Measurements from ENCODE around the gene OR10A5. TPM values are rescaled to one million over a fixed set of nuclear protein-coding genes. Genes with fewer than 3 reads are reported as not detected.

OR10A5 gene
- total and polyA plus RNA-seq, 9 of the 15 experiments (the other 6 are each of a cell fraction or from before 2014, with no cell fraction given): 0.14 TPM; not detected in 8

DNA sequence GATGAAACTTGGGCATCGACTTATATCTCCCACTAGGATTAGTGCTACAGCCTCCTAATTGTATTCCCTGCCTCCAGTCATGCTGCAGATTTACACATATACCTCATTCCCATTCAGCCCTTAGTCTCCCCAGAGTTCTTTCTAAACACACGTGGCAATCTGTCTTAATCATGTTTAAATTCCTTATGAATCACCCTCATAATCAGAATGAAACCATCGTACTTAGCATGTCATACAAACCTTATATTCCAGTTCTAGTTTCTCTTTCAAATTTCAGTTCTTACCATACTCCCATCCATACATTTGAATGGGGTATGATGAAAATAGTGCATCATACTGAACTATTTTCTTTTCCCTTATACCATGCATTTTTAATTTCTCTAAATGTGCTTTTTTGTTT is 11.4 kb downstream of the OR10A5 start:
- no peak for ATAC-seq
- H3K9ac ChIP-seq (ENCODE audit: insufficient read depth in 1 of 2, low read depth in 2 of 2, low read length in 2 of 2): no peak overlapping the region
- H3K4me3 ChIP-seq: no peak overlapping the region
- no peak for DNase-seq (ENCODE audit: extremely low read depth in 1 of 4, low spot score in 3 of 4)
- H2AFZ ChIP-seq (ENCODE audit: low read depth, low read length): no peak overlapping the region
- H3K79me2 ChIP-seq (ENCODE audit: control insufficient read depth, insufficient read depth, low read length): no peaks in the 10 kb centered on the region
- H3K4me1 ChIP-seq (replicated peaks in 1 of 2; ENCODE audit: control insufficient read depth in 2 of 2, insufficient read depth in 2 of 2, low read length in 2 of 2): no peaks in the 10 kb centered on the region
- intact Hi-C loops (cut with micrococcal nuclease): no loop called here
- no peaks in the 10 kb centered on the region for H3K9me1 ChIP-seq (ENCODE audit: control insufficient read depth, insufficient read depth, low read length)
- no peaks in the 10 kb centered on the region for H4K20me1 ChIP-seq (replicated peaks; ENCODE audit: control insufficient read depth, insufficient read depth, low read length)
- ChIA-PET POLR2A (interaction anchor here (1.2 kb wide), 1 partner anchor 13 kb away, joined by 3 read pairs; no protein-coding TSS in a partner anchor), CTCF (ENCODE audit: low intra/inter-chr PET ratio) (no interaction called here)
- WGBS (ENCODE audit: insufficient coverage, low coverage, missing lambda C conversion rate): 0% methylated on average over 3 of the region's 3 CpGs
- BruUV-seq (replicated peaks): no TSS peak
- no peak for FAIRE-seq
- in situ Hi-C loops (cut with MboI): no loop called here
- H3K27me3 ChIP-seq (ENCODE audit: control insufficient read depth in 2 of 2, insufficient read depth in 2 of 2, low read length in 2 of 2): no peaks in the 10 kb centered on the region
- H3K36me3 ChIP-seq (ENCODE audit: control insufficient read depth, insufficient read depth, low read length): no peaks in the 10 kb centered on the region
- no peaks in the 10 kb centered on the region for H3K9me3 ChIP-seq (replicated peaks; ENCODE audit: control insufficient read depth, insufficient read depth, low read depth, low read length)
- H3K4me2 ChIP-seq (ENCODE audit: insufficient read depth, low read length): no peak overlapping the region
- H3K27ac ChIP-seq (ENCODE audit: extremely low read depth, low read depth, low read length): no peak overlapping the region
- TF ChIP-seq ZNF766 (CRISPR knock-in tag; conservative IDR thresholded peaks at IDR 0.05) (no peak), ZZZ3 (IDR thresholded peaks at IDR 0.05) (no peak), GATAD2A (IDR thresholded peaks at IDR 0.05) (no peak), ERF (CRISPR knock-in tag; IDR thresholded peaks at IDR 0.05) (no peak), BCL6 (CRISPR knock-in tag; IDR thresholded peaks at IDR 0.05) (no peak), PHB2 (IDR thresholded peaks at IDR 0.05; ENCODE audit: low read depth) (no peak), ELF2 (CRISPR knock-in tag; IDR thresholded peaks at IDR 0.05) (no peak)
- TF ChIP-seq, protein P1, sequence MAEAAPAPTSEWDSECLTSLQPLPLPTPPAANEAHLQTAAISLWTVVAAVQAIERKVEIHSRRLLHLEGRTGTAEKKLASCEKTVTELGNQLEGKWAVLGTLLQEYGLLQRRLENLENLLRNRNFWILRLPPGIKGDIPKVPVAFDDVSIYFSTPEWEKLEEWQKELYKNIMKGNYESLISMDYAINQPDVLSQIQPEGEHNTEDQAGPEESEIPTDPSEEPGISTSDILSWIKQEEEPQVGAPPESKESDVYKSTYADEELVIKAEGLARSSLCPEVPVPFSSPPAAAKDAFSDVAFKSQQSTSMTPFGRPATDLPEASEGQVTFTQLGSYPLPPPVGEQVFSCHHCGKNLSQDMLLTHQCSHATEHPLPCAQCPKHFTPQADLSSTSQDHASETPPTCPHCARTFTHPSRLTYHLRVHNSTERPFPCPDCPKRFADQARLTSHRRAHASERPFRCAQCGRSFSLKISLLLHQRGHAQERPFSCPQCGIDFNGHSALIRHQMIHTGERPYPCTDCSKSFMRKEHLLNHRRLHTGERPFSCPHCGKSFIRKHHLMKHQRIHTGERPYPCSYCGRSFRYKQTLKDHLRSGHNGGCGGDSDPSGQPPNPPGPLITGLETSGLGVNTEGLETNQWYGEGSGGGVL (CRISPR knock-in tag; IDR thresholded peaks at IDR 0.05): no peak
- TF ChIP-seq, protein P2, sequence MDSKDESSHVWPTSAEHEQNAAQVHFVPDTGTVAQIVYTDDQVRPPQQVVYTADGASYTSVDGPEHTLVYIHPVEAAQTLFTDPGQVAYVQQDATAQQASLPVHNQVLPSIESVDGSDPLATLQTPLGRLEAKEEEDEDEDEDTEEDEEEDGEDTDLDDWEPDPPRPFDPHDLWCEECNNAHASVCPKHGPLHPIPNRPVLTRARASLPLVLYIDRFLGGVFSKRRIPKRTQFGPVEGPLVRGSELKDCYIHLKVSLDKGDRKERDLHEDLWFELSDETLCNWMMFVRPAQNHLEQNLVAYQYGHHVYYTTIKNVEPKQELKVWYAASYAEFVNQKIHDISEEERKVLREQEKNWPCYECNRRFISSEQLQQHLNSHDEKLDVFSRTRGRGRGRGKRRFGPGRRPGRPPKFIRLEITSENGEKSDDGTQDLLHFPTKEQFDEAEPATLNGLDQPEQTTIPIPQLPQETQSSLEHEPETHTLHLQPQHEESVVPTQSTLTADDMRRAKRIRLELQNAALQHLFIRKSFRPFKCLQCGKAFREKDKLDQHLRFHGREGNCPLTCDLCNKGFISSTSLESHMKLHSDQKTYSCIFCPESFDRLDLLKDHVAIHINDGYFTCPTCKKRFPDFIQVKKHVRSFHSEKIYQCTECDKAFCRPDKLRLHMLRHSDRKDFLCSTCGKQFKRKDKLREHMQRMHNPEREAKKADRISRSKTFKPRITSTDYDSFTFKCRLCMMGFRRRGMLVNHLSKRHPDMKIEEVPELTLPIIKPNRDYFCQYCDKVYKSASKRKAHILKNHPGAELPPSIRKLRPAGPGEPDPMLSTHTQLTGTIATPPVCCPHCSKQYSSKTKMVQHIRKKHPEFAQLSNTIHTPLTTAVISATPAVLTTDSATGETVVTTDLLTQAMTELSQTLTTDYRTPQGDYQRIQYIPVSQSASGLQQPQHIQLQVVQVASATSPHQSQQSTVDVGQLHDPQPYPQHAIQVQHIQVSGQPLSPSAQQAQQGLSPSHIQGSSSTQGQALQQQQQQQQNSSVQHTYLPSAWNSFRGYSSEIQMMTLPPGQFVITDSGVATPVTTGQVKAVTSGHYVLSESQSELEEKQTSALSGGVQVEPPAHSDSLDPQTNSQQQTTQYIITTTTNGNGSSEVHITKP (IDR thresholded peaks at IDR 0.05; ENCODE audit: partially characterized antibody): no peak
- TF ChIP-seq, protein P3, sequence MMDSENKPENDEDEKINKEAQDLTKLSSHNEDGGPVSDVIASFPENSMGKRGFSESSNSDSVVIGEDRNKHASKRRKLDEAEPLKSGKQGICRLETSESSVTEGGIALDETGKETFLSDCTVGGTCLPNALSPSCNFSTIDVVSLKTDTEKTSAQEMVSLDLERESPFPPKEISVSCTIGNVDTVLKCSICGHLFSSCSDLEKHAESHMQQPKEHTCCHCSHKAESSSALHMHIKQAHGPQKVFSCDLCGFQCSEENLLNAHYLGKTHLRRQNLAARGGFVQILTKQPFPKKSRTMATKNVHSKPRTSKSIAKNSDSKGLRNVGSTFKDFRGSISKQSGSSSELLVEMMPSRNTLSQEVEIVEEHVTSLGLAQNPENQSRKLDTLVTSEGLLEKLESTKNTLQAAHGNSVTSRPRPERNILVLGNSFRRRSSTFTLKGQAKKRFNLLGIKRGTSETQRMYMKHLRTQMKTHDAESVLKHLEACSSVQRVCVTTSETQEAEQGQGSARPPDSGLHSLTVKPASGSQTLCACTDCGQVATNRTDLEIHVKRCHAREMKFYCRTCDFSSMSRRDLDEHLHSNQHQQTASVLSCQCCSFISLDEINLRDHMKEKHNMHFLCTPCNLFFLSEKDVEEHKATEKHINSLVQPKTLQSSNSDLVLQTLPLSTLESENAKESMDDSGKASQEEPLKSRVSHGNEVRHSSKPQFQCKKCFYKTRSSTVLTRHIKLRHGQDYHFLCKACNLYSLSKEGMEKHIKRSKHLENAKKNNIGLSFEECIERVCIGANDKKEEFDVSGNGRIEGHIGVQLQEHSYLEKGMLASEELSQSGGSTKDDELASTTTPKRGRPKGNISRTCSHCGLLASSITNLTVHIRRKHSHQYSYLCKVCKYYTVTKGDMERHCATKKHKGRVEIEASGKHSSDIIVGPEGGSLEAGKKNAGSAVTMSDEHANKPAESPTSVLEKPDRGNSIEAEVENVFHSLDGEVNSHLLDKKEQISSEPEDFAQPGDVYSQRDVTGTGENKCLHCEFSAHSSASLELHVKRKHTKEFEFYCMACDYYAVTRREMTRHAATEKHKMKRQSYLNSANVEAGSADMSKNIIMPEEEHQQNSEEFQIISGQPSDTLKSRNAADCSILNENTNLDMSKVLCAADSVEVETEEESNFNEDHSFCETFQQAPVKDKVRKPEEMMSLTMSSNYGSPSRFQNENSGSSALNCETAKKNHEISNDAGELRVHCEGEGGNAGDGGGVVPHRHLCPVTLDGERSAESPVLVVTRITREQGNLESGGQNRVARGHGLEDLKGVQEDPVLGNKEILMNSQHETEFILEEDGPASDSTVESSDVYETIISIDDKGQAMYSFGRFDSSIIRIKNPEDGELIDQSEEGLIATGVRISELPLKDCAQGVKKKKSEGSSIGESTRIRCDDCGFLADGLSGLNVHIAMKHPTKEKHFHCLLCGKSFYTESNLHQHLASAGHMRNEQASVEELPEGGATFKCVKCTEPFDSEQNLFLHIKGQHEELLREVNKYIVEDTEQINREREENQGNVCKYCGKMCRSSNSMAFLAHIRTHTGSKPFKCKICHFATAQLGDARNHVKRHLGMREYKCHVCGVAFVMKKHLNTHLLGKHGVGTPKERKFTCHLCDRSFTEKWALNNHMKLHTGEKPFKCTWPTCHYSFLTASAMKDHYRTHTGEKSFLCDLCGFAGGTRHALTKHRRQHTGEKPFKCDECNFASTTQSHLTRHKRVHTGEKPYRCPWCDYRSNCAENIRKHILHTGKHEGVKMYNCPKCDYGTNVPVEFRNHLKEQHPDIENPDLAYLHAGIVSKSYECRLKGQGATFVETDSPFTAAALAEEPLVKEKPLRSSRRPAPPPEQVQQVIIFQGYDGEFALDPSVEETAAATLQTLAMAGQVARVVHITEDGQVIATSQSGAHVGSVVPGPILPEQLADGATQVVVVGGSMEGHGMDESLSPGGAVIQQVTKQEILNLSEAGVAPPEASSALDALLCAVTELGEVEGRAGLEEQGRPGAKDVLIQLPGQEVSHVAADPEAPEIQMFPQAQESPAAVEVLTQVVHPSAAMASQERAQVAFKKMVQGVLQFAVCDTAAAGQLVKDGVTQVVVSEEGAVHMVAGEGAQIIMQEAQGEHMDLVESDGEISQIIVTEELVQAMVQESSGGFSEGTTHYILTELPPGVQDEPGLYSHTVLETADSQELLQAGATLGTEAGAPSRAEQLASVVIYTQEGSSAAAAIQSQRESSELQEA (IDR thresholded peaks at IDR 0.05; ENCODE audit: low read depth): no peak

All from K562 (cell line).